HG02870 (cell line): ENCODE measurements around the gene ASAP3.
"Not testable (repeated sequence)": the region's sequence is repeated elsewhere in the genome, so short reads cannot be mapped to it uniquely, and the experiment has no call there.

Experiments
- ATAC-seq: cut with Tn5 transposase; IDR thresholded peaks from one replicate; pipeline ENCODE4 v1.9.1; 2021; ENCODE audit warnings: mild to moderate bottlenecking, moderate library complexity; ENCODE audit not compliant: unreplicated experiment

Gene ASAP3

GRCh38 chr1:23399229-23399628 lies 84.8 kb downstream of the ASAP3 start:
- ATAC-seq: no peak

GRCh38 chr1:23397908-23398307 lies 86.1 kb downstream of the ASAP3 start:
- ATAC-seq: no peak

- ATAC-seq: no peak
These were observed 87.6 kb downstream of the ASAP3 start for GRCh38 chr1:23396380-23396779.

GRCh38 chr1:23395849-23396248 lies 88.1 kb downstream of the ASAP3 start:
- no peak for ATAC-seq

- no peak for ATAC-seq
These were observed 88.7 kb downstream of the ASAP3 start for GRCh38 chr1:23395154-23395724.

- no peak for ATAC-seq
These were observed 89.3 kb downstream of the ASAP3 start for GRCh38 chr1:23394684-23395083.

GRCh38 chr1:23394181-23394580 lies 89.8 kb downstream of the ASAP3 start:
- ATAC-seq: no peak

GRCh38 chr1:23393706-23394105 lies 90.3 kb downstream of the ASAP3 start:
- no peak for ATAC-seq

- no peak for ATAC-seq
These were observed 91.7 kb downstream of the ASAP3 start for GRCh38 chr1:23392125-23392855.

- ATAC-seq: no peak
These were observed 94.1 kb downstream of the ASAP3 start for GRCh38 chr1:23389837-23390321.

- no peak for ATAC-seq
These were observed 96.5 kb downstream of the ASAP3 start for GRCh38 chr1:23387494-23387893.

- no peak for ATAC-seq
These were observed 98.8 kb downstream of the ASAP3 start for GRCh38 chr1:23385119-23385621.

- no peak for ATAC-seq
These were observed 99.5 kb downstream of the ASAP3 start for GRCh38 chr1:23384312-23385058.

GRCh38 chr1:23383577-23384311 lies 100.2 kb downstream of the ASAP3 start:
- ATAC-seq: no peak

GRCh38 chr1:23381233-23381885 lies 102.6 kb downstream of the ASAP3 start:
- ATAC-seq: no peak

GRCh38 chr1:23380719-23381118 lies 103.3 kb downstream of the ASAP3 start:
- no peak for ATAC-seq

GRCh38 chr1:23380236-23380635 lies 103.7 kb downstream of the ASAP3 start:
- not testable (repeated sequence) for ATAC-seq
